Kasumi-1 (cell line): ENCODE measurements around the gene DHX34.
"Not testable (repeated sequence)": the region's sequence is repeated elsewhere in the genome, so short reads cannot be mapped to it uniquely, and the experiment has no call there.

ENCODE experiments used
- DNase-seq, 2 experiments: peaks; one replicate each; lab custom pipeline; 2025; lab: John Stamatoyannopoulos, UW

The DHX34 gene

DNA sequence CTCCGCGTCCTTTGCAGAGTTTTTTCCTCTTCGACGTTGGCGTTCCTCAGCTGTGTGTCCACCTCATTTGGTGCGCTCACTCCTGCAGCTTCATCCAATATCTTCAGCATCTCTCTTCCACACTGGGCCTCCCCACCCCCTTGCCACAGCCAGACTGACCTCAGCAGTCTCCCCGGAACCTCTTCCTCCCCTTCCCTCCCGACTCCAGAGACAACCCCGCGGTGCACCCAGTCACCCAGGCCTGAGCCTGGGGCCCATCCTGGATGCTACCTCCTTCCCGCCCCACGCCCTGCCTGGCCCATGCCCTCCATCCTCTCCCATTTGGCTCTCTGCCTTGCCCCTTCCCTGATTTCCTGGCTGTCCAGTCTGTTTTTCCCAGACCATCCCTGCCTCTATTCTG, 25.2 kb upstream of the DHX34 start:
- no peak for DNase-seq

GRCh38 chr19:47324502-47324901, 24.6 kb upstream of the DHX34 start:
- peak; percentile 63 to 65 for DNase-seq

DNA sequence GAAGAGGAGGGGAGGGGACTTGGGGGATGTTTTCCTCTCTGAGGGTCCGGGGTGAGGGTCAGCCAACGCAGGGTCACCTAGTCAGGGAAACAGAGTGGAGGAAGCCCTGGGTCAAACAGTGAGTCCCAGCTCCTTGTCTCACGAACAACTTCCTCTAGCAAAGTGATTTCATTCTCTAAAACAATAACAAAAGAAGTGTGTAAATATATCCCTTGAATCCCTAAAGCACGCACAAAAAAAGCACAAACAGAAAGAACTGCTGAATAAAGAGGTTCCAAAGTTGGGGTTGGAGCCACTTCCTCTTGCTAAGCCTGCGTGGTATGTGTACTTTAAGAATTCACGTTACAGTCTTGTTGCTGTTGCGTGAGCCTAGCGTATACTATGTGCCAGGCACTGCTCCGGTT, 18.6 kb upstream of the DHX34 start:
- DNase-seq = peak; percentile 19 to 33

GRCh38 chr19:47331490-47331889, 17.6 kb upstream of the DHX34 start:
- no peak for DNase-seq

- DNase-seq = no peak
Observed at GRCh38 chr19:47331931-47332547, 17.1 kb upstream of the DHX34 start, which contains the start of gene C5AR2. Gene C5AR2 (plus strand): TSS chr19:47332175. CDS start chr19:47340800, 8,625 bp downstream.

DNA sequence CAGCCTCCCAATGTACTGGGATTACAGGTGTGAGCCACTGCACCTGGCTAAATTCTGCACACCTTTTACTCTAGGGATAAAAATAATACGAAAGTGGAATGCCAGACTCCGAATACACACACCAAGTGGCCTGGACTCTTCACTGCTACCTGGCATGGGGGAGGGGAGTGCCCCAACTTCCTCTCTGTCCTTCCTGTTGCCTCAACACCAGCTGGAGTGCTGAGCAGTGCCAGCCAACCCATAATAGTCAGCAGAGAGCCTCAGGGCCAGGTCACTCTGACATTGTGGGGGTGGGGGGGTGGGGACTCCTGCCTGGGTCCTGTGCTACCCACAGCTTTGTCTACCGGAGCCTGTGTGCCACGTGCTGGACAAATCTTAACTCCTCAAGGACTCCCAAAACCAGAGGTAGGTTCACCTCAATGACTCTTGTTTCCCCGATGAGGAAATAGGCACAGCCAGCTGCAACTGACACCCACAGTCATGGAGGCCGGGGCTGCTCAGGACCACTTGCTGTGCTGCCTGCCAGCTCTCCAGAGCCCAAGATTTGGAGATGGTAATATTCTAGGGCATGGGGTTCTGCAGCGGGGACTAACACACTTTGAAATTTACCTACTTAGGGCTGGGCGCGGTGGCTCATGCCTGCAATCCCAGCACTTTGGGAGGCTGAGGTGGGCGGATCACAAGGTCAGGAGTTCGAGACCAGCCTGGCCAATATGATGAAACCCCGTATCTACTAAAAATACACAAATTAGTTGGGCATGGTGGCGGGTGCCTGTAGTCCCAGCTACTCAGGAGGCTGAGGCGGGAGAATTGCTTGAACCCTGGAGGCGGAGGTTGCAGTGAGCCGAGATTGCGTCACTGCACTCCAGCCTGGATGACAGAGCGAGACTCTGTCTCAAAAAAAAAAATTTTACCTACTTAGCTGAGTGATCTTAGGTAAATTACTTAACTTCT, 12.1 kb upstream of the DHX34 start:
- DNase-seq = peak; percentile 76 to 79

GRCh38 chr19:47339196-47339880, 9.8 kb upstream of the DHX34 start:
- no peak for DNase-seq

DNA sequence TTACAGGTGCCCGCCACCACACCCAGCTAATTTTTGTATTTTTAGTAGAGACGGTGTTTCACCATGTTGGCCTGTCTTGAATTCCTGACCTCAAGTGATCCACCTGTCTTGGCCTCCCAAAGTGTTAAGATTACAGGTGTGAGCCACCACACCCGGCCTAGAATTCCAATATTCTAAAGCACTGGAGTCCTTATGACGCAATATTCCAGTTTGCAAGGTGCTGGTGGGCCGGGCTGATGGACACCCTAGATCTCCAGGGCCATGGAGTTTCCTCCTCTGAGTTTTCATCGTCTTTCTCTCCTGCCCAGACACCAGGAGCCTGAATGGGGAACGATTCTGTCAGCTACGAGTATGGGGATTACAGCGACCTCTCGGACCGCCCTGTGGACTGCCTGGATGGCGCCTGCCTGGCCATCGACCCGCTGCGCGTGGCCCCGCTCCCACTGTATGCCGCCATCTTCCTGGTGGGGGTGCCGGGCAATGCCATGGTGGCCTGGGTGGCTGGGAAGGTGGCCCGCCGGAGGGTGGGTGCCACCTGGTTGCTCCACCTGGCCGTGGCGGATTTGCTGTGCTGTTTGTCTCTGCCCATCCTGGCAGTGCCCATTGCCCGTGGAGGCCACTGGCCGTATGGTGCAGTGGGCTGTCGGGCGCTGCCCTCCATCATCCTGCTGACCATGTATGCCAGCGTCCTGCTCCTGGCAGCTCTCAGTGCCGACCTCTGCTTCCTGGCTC, 8.5 kb upstream of the DHX34 start:
- no peak for DNase-seq

- DNase-seq = no peak
Observed at GRCh38 chr19:47341734-47342133, 7.4 kb upstream of the DHX34 start.

GRCh38 chr19:47343194-47343802, 5.8 kb upstream of the DHX34 start:
- no peak for DNase-seq

- no peak for DNase-seq
Observed at GRCh38 chr19:47344425-47344824, 4.7 kb upstream of the DHX34 start.

DNA sequence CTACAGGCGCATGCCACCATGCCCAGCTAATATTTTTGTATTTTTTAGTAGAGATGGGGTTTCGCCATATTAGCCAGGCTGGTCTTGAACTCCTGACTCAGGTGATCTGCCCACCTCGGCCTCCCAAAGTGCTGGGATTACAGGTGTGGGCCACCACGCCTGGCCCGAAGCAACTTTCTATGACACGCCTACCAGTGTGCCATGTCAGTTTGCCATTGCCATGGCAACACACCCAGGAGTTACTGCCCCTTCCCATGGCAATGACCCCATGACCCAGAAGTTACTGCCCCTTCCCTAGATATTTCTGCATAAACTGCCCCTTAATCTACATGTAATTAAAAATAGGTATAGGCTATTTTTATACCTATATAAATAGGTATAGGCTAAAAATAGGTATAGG, 3.1 kb upstream of the DHX34 start:
- not testable (repeated sequence) for DNase-seq

GRCh38 chr19:47350630-47351029, 1.5 kb downstream of the DHX34 start:
- no peak for DNase-seq

DNA sequence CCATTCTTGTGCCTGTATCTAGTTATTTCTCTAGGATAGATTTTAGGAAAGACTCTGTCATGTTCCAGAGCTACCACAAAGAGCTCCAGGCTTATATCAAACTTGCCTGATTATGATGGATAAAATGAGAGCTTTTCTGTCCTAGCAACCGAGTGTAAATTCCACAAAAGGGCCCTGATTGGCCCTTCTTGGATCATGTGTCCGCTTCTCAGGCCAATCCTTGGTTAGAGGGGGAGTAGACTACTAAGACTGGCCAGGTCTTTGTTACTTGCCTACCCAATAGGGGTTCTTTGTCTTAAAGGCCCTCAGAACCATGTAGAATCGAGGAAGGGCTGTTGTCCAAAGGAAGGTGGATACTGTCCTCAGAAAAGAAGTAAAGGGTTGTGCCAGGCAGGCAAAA, 2.4 kb downstream of the DHX34 start:
- peak; percentile 58 to 64 for DNase-seq

- DNase-seq = no peak
Observed at GRCh38 chr19:47352095-47352494, 3.0 kb downstream of the DHX34 start.

DNA sequence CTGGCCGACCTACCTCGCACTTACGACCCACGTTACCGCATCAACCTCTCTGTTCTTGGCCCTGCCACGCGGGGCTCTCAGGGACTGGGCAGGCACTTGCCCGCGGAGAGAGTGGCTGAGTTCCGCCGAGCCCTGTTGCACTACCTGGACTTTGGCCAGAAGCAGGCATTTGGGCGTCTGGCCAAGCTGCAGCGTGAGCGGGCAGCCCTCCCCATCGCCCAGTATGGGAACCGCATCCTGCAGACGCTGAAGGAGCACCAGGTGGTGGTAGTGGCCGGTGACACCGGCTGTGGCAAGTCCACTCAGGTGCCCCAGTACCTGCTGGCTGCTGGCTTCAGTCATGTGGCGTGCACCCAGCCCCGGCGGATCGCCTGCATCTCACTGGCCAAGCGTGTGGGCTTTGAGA, 4.2 kb downstream of the DHX34 start:
- no peak for DNase-seq

- DNase-seq = no peak
Observed at GRCh38 chr19:47356900-47357299, 7.8 kb downstream of the DHX34 start.

GRCh38 chr19:47357788-47358680, 8.9 kb downstream of the DHX34 start:
- DNase-seq = peak; percentile 28 to 36

GRCh38 chr19:47358936-47359335, 9.8 kb downstream of the DHX34 start:
- DNase-seq = no peak

- DNase-seq = no peak
Observed at GRCh38 chr19:47362321-47362720, 13.2 kb downstream of the DHX34 start.
